AG09309 (cell line): ENCODE results near the gene MFSD2B.

Experiments used
- DNase-seq: peaks from one replicate; pipeline ENCODE4 v3.0.0-alpha.2; 2010; ENCODE audit warnings: low read depth
- H3K4me3 ChIP-seq: 2 replicates; pipeline ENCODE4 v1.5.1; 2011; ENCODE audit warnings: mild to moderate bottlenecking, low read depth, low read length, moderate library complexity; ENCODE audit not compliant: control insufficient read depth
- TF ChIP-seq, protein P1 (sequence below): IDR thresholded peaks from 2 replicates; pipeline ENCODE4 v1.5.1; 2011; ENCODE audit warnings: mild to moderate bottlenecking, low read depth, low read length, inconsistent platforms; ENCODE audit not compliant: insufficient read depth, control insufficient read depth; ENCODE audit errors: missing control alignments

The MFSD2B gene

DNA sequence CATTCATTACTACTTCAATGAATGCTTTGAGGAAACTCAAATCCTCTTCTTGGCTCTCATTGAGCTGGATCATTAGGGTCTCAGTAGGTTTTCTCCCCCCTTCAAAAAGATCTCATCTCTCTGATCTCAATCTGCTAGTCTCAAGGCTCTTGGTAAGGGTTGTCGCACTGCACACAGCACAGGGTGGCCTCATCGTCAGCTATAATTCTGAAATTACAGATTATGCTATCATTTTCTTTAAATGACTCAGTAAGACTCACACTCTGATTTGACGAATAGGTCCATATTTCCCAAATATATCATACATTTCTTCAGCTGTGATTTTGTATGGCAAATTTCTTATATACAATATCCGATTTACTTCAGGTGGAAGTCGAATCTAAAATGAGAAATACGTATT is 63.9 kb downstream of the MFSD2B start:
- TF ChIP-seq, protein P1, sequence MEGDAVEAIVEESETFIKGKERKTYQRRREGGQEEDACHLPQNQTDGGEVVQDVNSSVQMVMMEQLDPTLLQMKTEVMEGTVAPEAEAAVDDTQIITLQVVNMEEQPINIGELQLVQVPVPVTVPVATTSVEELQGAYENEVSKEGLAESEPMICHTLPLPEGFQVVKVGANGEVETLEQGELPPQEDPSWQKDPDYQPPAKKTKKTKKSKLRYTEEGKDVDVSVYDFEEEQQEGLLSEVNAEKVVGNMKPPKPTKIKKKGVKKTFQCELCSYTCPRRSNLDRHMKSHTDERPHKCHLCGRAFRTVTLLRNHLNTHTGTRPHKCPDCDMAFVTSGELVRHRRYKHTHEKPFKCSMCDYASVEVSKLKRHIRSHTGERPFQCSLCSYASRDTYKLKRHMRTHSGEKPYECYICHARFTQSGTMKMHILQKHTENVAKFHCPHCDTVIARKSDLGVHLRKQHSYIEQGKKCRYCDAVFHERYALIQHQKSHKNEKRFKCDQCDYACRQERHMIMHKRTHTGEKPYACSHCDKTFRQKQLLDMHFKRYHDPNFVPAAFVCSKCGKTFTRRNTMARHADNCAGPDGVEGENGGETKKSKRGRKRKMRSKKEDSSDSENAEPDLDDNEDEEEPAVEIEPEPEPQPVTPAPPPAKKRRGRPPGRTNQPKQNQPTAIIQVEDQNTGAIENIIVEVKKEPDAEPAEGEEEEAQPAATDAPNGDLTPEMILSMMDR, result no peak
- no peak for DNase-seq
- no peak overlapping the region for H3K4me3 ChIP-seq

DNA sequence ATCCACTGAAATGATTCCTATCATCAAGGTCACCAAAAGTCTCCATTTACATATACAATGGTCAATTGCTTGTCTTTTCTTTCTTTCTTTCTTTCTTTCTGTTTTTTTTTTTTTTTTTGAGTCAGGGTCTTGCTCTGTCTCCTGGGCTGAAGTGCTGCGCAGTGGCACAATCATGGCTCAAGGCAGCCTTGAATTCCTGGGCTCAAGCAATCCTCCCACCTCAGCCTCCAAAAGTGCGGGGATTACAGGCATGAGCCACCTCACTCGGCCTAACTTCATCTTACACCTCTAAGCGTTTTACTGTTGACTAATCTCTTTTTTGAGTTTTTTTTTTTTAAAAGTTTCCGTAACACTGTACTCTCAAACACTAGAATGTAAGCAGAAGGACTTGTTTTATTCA is 65.4 kb downstream of the MFSD2B start:
- no peak for DNase-seq
- TF ChIP-seq, protein P1, result no peak
- peak overlapping the region; percentile 65 for H3K4me3 ChIP-seq
